Sigmoid colon (tissue), 7 donors: ENCODE data around the gene SPART. TPM values are rescaled to one million over a fixed set of nuclear protein-coding genes. Genes with fewer than 3 reads are reported as not detected.
A peak's percentile ranks its signal among the peaks of the same experiment; 100 is the strongest.
"Not testable (repeated sequence)": the region's sequence is repeated elsewhere in the genome, so short reads cannot be mapped to it uniquely, and the experiment has no call there.

Experiments
- DNase-seq: peaks from one replicate; pipeline ENCODE4 v3.0.0-alpha.2; 2019
- H3K27ac ChIP-seq, 4 donors: fragments of 200-600 bp; sonication (generic); one replicate each; pipeline ENCODE4 v1.5.1; 2016 to 2019; ENCODE audit warnings: mild to moderate bottlenecking in 1 of 4
- H3K27me3 ChIP-seq, 3 donors: fragments of 200-600 bp; sonication (generic); one replicate each; pipeline ENCODE4 v1.5.1; 2019; ENCODE audit warnings: mild to moderate bottlenecking in 1 of 3
- H3K36me3 ChIP-seq, 4 donors: fragments of 200-600 bp; sonication (generic); one replicate each; pipeline ENCODE4 v1.5.1; 2016 to 2019
- H3K4me1 ChIP-seq, 4 donors: fragments of 200-600 bp; sonication (generic); one replicate each; pipeline ENCODE4 v1.5.1; 2017 to 2019
- H3K4me3 ChIP-seq, 4 donors: fragments of 200-600 bp; sonication (generic); one replicate each; pipeline ENCODE4 v1.5.1; 2017 to 2019; ENCODE audit warnings: mild to moderate bottlenecking in 2 of 4, moderate library complexity in 1 of 4
- H3K9me3 ChIP-seq, 4 donors: fragments of 200-600 bp in 3 of 4; sonication (generic) in 3 of 4; one replicate each; pipeline versions ENCODE4 v1.5.1 to v1.6.1; 2013 to 2019
- CTCF ChIP-seq, 4 experiments: fragments of 450-650 bp in 3 of 4; fragments of 200-600 bp in 1 of 4; IDR thresholded peaks; one replicate each; pipeline ENCODE4 v1.5.1; 2016 to 2019; ENCODE audit warnings: antibody characterized with exemption in 4 of 4, mild to moderate bottlenecking in 3 of 4, moderate library complexity in 2 of 4
- EP300 ChIP-seq, 4 donors: sonication (generic); formaldehyde crosslinking; IDR thresholded peaks; one replicate each; pipeline ENCODE4 v1.6.1; 2017; ENCODE audit warnings: antibody characterized with exemption in 4 of 4
- POLR2A ChIP-seq, 2 donors: fragments of 450-650 bp; IDR thresholded peaks; one replicate each; pipeline ENCODE4 v1.6.1; 2016; ENCODE audit warnings: antibody characterized with exemption in 2 of 2, mild to moderate bottlenecking in 2 of 2, moderate library complexity in 2 of 2
- POLR2AphosphoS5 ChIP-seq, 4 donors: sonication (generic); formaldehyde crosslinking; IDR thresholded peaks; one replicate each; pipeline ENCODE4 v1.6.1; 2017; ENCODE audit warnings: antibody characterized with exemption in 4 of 4
- WGBS, 2 donors: extraction: QIAGEN DNeasy Blood & Tissue Kit; methylation state at CpG; one replicate each; pipeline ENCODE4 v1.1.7; 2013; 5-methylcytosine and 5-hydroxymethylcytosine counted together
- intact Hi-C: fragments of 100-400 bp; cut with DNase I; formaldehyde crosslinking; loops from one replicate; pipeline ENCODE4 v1.15.1; 2023
- polyA plus RNA-seq, 3 donors: library from polyadenylated mRNA; stranded (reverse); fragments of 200-250 nt; gene quantifications; one replicate each; pipeline ENCODE4 v1.2.3, GENCODE V29; 2013
- total RNA-seq, 4 donors: library from RNA; depleted of rRNA; stranded (reverse); fragments of >200 nt; gene quantifications; one replicate each; pipeline ENCODE4 v1.1.0, GENCODE V29; 2016
- donor health status: healthy with polysubstance abuse.
- donor health status: Bipolar disorder and iron deficiency.
- donor health status: healthy.

The SPART gene
- total and polyA plus RNA-seq, 7 donors = 4.6 to 99.9 (median 83.2) TPM

- peaks cover 0 to 9% (median 2%) of the 10 kb centered on the region in 4 donors for H3K4me1 ChIP-seq
- intact Hi-C loops = no loop called here
- 45 to 66% methylated on average over 3 of the region's 3 CpGs for WGBS, 2 donors
Observed at GRCh38 chr13:36302289-36302688, 43.9 kb downstream of the SPART start.

GRCh38 chr13:36299469-36299868, 46.7 kb downstream of the SPART start:
- peak overlapping the region in 1 of 4 donors; percentile 89 for H3K27ac ChIP-seq
- intact Hi-C loops, H3K9me3 ChIP-seq, H3K27me3 ChIP-seq, DNase-seq, H3K4me3 ChIP-seq: not testable (repeated sequence)
- peaks cover 0 to 21% (median 0%) of the 10 kb centered on the region in 4 donors for H3K36me3 ChIP-seq
- 41 to 64% methylated on average over 3 of the region's 3 CpGs for WGBS, 2 donors
- peaks cover 0 to 15% (median 2%) of the 10 kb centered on the region in 4 donors for H3K4me1 ChIP-seq

More at GRCh38 chr13:36302289-36302688, 43.9 kb downstream of the SPART start:
- no peak for TF ChIP-seq CTCF (IDR thresholded peaks at IDR 0.05)
- TF ChIP-seq EP300 (IDR thresholded peaks at IDR 0.05) = no peak
- TF ChIP-seq POLR2A (IDR thresholded peaks at IDR 0.05) = no peak
- no peak for TF ChIP-seq POLR2AphosphoS5 (IDR thresholded peaks at IDR 0.05)
- peaks cover 0 to 28% (median 0%) of the 10 kb centered on the region in 4 donors for H3K36me3 ChIP-seq
- DNase-seq = no peak
- no peak overlapping the region for H3K27ac ChIP-seq
- no peak overlapping the region for H3K4me3 ChIP-seq
- H3K9me3 ChIP-seq = no peaks in the 10 kb centered on the region
- H3K27me3 ChIP-seq = no peaks in the 10 kb centered on the region

- intact Hi-C loops = no loop called here
- Histone ChIP-seq H3K9me3 (no peaks in the 10 kb centered on the region), H3K4me3 (peak overlapping the region in 3 of 4 donors; percentile 60 to 75 (median 68)), H3K4me1 (peaks cover 0 to 15% (median 2%) of the 10 kb centered on the region in 4 donors), H3K27me3 (no peaks in the 10 kb centered on the region), H3K27ac (peak overlapping the region; percentile 78 to 93 (median 87)), H3K36me3 (peaks cover 0 to 12% (median 0%) of the 10 kb centered on the region in 4 donors)
- peak; percentile 65 for DNase-seq
- TF ChIP-seq POLR2AphosphoS5 (IDR thresholded peaks at IDR 0.05) = no peak
- 32 to 37% methylated on average over 4 of the region's 4 CpGs for WGBS, 2 donors
Observed at GRCh38 chr13:36298535-36299068, 47.6 kb downstream of the SPART start.

- Histone ChIP-seq H3K4me1 (peaks cover 0 to 15% (median 2%) of the 10 kb centered on the region in 4 donors), H3K36me3 (peaks cover 0 to 3% (median 0%) of the 10 kb centered on the region in 4 donors), H3K4me3 (peak within 1 kb of the TSS; percentile 55 to 75 (median 64)), H3K27me3 (no peaks in the 10 kb centered on the region), H3K9me3 (no peaks in the 10 kb centered on the region), H3K27ac (peak within 1 kb of the TSS; percentile 78 to 93 (median 87))
- intact Hi-C loops = loop anchor here (2.0 kb wide), 1 partner anchor 47 kb away; no protein-coding TSS in a partner anchor
- TF ChIP-seq EP300 (IDR thresholded peaks at IDR 0.05) (peak in 2 of 4 donors; percentile 45 to 49), CTCF (IDR thresholded peaks at IDR 0.05) (no peak), POLR2A (IDR thresholded peaks at IDR 0.05) (peak; percentile 53 to 60), POLR2AphosphoS5 (IDR thresholded peaks at IDR 0.05) (peak; percentile 79 to 92 (median 91))
- peak; percentile 93 for DNase-seq
- WGBS, 2 donors = 2 to 3% methylated on average over 53 of the region's 53 CpGs
Observed at GRCh38 chr13:36297366-36298338, 48.5 kb downstream of the SPART start, which contains the start of gene CCDC169. TSS of gene CCDC169 (minus strand) at chr13:36297814. CDS start at chr13:36297719, 95 bp downstream.

GRCh38 chr13:36294096-36294495, 52.1 kb downstream of the SPART start:
- no peaks in the 10 kb centered on the region for H3K27me3 ChIP-seq
- H3K4me3 ChIP-seq = no peak overlapping the region
- intact Hi-C loops = no loop called here
- H3K9me3 ChIP-seq = no peaks in the 10 kb centered on the region
- no peak overlapping the region for H3K27ac ChIP-seq
- H3K36me3 ChIP-seq = no peaks in the 10 kb centered on the region
- no peak for DNase-seq
- H3K4me1 ChIP-seq = peaks cover 0 to 15% (median 2%) of the 10 kb centered on the region in 4 donors
- TF ChIP-seq EP300 (IDR thresholded peaks at IDR 0.05) (no peak), POLR2AphosphoS5 (IDR thresholded peaks at IDR 0.05) (no peak), CTCF (IDR thresholded peaks at IDR 0.05) (no peak), POLR2A (IDR thresholded peaks at IDR 0.05) (no peak)
- 57 to 77% methylated on average over 3 of the region's 3 CpGs for whole genome bisulfite sequencing, 2 donors
